Measurements from ENCODE around the gene AATF.

The AATF gene

DNA sequence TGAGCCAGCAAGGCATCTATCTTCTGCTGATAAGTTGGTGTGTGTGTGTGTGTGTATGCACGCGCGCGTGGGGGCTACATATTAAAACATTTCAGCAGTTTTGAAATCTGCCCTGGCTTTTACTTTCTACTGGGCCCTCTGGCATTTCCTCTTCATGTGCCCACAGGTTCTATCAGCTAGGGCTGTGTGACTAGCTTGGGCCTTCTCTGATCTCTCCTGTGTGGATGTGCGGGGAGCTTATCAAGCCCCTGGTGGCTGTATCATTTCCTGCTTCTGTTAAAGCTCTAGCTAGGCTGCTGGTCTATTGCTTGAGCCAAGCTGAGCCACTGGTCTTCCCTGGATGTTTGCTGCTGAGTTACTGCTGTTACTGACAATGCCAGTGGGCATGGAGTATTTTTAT lies 132.5 kb downstream of the AATF start:
- DNase-seq (ENCODE audit: low spot score) = no peak

DNA sequence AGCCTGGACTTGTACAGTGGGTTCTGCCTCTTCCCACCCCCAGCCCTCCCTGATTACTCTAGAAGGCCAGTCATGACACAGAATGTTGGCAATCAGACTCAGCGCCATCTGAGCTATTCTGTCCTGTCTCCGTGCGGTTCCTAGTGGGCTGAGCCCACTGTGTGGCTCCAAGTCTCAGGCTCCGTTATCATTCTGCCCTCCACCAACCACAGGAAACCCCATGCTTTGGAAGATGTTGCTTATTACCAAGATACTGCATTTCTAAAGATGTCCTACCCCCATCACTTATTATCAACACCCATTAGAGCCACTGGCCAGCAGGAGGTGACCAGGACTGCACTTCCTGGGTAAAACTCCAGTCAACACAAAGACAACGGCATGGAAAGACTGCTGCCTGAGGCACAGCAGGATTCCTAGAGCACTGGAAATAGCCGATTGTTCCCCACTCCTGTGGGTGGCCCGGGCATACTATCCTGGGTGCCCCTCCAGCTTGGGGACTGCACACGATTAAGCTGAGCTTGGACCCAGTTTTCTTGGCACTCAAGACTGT lies 133.6 kb downstream of the AATF start:
- no peak for DNase-seq (ENCODE audit: low spot score)

GRCh38 chr17:37082985-37083384 lies 134.2 kb downstream of the AATF start:
- DNase-seq (ENCODE audit: low spot score) = no peak

DNA sequence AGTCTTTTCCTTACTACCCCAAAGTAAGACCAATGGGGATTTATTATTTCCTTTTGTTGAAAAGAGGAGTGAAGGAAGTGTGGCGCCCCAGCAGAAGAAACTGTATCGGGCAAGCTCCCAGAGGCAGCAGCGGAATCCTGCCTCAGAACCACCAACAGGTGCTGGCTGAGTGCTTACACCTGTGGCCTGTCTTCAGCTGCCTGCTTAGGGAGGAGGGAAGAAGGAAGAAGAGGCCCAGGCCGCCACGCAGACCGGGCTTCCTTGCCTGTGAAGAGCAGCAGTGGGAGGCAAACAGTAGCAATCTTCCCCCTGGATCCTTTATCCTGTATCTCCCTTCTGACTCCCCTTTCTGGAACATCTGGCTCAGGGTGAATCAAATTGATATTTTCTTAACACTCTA lies 134.7 kb downstream of the AATF start:
- DNase-seq (ENCODE audit: low spot score) = no peak

DNA sequence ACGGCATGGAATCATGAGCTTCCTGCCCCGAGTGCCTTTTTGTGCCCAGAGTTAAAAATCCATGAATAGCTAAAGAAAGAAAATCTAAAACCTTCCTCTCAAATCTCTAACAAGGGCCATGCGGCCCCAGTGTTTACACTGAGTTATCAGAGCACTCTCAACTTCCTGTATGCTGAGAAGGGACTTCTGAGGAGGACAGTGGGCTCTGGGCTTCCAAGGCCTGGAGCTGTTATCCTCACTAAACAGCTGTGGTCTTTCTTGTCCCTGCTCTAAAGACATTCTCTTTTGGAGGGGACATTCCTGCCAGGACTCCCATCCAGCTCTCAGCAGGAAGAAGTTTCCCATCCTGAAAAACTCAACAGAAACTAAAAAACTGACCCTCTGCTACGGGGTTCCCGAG lies 135.6 kb downstream of the AATF start:
- DNase-seq (ENCODE audit: low spot score) = no peak

DNA sequence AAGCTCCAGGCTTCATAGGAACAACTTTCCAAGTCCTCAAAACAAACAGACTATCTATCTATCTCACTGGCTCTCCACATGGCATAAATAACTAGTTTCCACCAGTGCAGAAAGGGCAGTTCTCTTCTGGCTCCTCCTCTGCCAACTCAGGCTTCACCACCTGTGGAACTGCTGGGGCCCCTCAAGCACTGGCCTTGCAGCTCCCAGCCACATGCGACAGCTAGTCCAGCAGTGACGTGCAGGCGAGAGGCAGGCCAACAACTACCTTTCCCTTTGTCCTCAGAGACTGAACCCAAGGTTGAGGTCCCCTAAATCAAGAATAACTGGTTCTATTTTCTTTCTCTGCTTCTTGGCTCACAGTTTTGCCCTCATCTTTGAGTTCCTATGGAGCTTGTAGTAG lies 137.6 kb downstream of the AATF start:
- DNase-seq (ENCODE audit: low spot score) = no peak

- no peak for DNase-seq (ENCODE audit: low spot score)
Observed at GRCh38 chr17:37086948-37087347, 138.2 kb downstream of the AATF start.

DNA sequence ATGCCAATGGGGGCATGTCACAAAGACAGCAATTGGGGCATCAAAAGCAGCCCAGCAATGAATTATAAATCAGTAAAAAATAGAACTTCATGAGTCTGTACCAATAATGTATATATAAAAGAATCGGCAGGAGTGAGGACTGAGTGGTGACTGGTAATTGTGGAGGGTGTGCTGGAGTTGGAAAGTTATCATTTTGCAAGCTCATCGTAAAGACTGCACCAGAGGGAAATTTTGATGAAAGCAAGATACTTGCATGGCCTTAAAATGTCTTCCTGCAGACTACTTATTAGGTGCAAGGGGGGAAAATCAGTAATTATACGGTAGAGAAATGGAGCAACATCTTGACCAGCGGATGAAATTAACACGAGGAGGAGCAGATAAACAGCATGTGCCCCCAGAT lies 138.9 kb downstream of the AATF start:
- DNase-seq (ENCODE audit: low spot score) = no peak

- no peak for DNase-seq (ENCODE audit: low spot score)
Observed at GRCh38 chr17:37088459-37088858, 139.7 kb downstream of the AATF start.

DNA sequence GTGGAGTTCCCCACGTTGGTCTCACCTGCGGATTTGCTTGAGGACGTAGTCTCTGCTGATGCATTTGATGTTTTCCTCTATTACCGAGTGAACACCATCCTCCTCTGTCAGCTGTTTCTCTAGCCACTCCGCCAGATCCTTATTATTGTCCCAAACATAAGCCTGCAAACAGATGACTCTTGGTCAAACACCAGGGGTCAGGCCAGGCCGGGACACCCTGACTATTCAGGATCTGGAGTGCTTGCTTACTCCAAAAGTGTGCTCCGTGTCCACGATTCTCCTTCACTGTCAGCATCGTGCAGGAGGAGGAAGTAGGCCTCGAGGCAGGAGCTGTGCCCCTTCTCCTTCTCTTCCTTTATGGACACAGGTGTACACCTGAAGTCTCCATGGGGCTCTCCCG lies 140.2 kb downstream of the AATF start:
- no peak for DNase-seq (ENCODE audit: low spot score)

DNA sequence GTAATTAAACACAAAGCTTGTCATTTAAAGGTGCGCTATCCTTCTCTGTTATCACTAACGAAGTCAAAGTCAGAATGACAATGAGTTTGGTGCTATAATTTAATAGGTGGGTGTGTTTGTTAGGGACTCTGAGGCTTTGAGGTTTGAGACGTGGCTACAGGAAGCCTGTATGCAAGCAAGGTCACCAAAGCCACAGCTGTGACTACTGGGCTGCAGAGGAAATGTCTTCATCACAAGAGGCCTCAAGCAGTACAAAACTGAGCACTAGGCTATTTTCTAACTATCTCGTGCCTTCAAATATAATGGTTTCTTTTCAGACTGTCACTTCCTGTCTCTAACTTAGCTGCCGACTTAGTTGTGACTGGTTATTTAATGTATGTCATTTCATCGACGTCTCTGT lies 141.2 kb downstream of the AATF start:
- DNase-seq (ENCODE audit: low spot score) = no peak

GRCh38 chr17:37090941-37091340 lies 142.2 kb downstream of the AATF start:
- DNase-seq (ENCODE audit: low spot score) = no peak

DNA sequence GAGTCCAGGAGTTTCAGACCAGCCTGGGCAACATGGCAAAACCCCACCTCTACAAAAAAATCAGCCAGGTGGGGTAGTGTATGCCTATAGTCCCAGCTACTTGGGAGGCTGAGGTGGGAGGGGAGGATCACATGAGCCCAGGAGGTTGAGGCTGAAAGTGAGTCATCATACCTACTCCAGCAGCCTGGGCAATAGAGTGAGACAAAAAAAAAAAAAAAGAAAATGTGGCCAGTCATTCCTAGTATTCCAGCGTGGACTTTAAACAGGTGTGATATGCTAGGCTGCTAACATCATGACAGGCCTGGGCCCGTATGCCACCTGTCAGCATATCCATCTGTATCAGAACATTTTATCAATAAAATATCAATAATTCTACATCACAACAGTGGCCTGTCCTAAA lies 143.3 kb downstream of the AATF start:
- DNase-seq (ENCODE audit: low spot score) = no peak

DNA sequence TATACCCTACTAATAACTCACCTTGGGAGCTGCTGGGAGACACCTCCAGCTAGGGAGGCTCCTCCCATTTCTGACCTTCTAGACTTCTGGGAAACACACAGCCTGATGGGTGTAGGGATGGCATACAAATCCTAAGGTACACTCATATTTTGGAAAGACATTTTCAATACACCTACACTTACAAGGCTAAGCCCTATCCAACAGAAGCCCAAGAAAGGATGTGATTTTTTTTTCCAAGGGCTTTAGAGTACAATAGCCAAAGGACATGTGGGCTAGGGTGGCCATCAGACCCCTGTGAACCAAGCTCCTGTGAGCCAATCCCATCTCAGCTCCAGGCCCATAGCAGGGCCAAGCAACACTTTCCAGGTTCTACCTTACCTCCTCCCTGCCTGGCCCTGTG lies 143.9 kb downstream of the AATF start:
- DNase-seq (ENCODE audit: low spot score) = no peak

GRCh38 chr17:37094391-37094790 lies 145.6 kb downstream of the AATF start:
- DNase-seq (ENCODE audit: low spot score) = no peak

DNA sequence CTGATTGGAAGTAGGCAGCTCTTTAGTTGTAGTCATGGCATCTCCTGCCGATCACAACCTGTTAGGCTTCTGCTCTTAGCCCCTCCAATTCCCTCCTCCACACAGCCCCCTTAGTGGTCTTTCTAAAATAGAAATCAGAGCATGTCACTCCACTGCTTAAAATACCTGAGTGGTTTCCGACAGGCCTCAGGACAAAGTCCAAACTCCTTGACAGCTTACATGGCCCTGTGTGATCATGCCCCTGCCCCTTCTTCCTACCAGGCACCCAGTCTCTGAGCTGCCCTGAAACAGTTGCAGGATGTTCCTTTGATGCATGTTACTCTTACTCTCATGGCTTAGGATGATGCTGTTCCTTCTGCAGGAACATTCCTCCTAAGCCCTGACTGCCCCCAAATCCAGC lies 147.3 kb downstream of the AATF start:
- DNase-seq (ENCODE audit: low spot score) = no peak

DNA sequence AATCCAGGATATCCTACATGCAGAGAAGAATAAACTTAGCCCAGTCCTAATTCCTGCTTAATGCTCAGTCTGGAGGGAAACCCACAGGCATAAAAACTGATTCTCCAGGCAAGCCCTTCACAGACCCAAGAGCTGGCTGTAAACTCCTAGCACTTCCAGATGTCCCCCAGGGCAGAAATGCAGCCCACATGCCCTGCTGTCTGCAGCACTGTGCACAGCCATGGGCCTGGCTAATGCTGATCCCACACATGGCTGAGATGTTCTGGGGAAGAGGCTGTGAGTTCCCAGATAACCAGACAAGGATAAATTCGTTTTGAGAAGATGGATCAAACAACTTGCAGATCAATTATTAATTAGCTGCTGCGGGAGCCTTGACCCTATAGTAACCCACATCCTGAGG lies 148.4 kb downstream of the AATF start:
- DNase-seq (ENCODE audit: low spot score) = no peak

DNA sequence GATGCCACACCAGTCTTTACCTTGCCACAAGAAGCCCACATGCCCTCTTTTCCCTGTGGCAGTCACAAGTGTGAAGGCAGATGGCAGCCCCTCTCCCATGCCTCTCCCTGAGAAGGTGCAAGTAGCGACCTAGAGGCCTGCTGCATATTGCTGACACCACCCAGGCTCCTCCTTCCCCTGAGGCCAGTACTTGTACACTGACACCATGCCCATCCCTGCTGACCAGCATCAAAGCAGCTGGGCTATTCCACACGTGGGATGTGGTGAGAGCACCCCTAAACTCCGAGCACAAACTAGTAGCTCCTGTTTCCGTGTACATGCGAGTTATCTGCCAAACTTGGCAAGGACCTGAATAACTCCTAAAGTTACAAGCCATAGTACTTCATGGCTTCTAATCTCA lies 149.4 kb downstream of the AATF start:
- no peak for DNase-seq (ENCODE audit: low spot score)

GRCh38 chr17:37098910-37099664 lies 150.3 kb downstream of the AATF start:
- no peak for DNase-seq (ENCODE audit: low spot score)

- DNase-seq (ENCODE audit: low spot score) = no peak
Observed at GRCh38 chr17:37100231-37100630, 151.5 kb downstream of the AATF start.

- DNase-seq (ENCODE audit: low spot score) = no peak
Observed at GRCh38 chr17:37101306-37101705, 152.6 kb downstream of the AATF start.

- no peak for DNase-seq (ENCODE audit: low spot score)
Observed at GRCh38 chr17:37103231-37103630, 154.5 kb downstream of the AATF start.

- no peak for DNase-seq (ENCODE audit: low spot score)
Observed at GRCh38 chr17:37106049-37106448, 157.3 kb downstream of the AATF start.

Measured in putamen (tissue), 1 donor.